ENCODE data around the gene NADK2.

The NADK2 gene

DNA sequence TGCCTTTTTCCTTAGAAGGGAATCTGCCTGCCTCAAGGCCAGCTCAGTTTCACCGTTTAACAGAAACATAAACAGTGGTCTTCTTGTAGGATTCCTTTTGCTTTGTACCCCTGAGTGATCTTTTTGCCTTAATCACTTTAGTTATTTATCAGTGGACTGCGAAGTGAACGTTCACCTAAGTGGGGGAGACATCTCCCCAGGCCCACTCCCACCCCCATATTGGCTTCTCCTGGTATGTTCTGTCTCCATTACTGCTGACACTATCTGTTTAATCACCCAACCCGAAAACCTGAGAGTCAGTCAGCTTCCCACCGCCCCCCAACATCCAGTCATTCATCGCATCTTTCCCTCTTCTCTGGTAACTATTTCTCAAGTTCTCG, 88.4 kb downstream of the NADK2 start:
- FAIRE-seq, result no peak
- no peak for DNase-seq (ENCODE audit: insufficient read length, low spot score)
- no peak for TF ChIP-seq CTCF (IDR thresholded peaks at IDR 0.05; ENCODE audit: insufficient read depth, missing control alignments)

- FAIRE-seq, result no peak
These were observed 89.1 kb downstream of the NADK2 start for GRCh38 chr5:36152324-36153297.

DNA sequence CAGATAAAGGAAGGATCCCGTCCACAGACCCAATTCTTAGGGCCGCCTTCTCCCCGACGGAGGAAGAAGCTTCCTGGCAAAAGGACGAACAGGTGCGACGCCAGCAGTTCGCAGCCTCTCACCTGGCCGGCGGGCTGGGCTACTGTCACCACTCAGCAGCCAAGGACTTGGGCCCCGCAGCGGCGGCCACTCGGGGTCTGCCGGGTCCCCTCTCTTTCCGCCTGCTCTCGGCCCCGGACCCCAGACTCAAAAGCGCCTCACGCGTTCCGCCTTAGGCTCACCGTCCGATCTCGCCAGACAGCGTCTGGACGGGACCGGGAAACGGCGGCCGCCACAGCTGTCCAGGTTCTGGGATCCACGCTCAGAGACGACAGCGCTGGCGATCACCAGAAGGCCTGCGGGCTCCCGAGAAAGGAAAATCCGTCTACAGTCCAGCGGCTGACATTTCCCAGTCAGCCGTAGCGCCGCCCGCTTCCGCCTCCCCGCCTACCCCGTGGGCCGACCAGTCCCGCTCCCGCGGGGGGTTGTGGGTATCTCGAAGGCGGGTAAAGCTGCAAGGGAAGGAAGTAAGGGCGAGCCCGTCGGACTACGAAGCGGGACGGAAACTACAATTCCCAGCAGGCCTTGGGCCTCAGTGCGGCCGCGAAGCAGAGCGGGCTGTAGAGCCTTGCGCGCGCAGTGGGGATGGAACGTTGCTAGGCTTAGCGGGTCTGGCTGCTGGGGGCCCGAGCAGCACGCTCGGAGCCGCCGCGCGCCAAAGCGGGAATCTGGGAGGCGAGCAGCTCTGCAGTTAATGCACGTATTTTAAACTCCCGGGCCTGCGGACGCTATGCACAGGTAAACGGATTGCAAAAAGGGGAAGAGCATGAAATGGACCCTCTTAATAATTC, 90.0 kb downstream of the NADK2 start, which contains the start of the genes LMBRD2 and SKP2:
LMBRD2 (minus strand) TSS at position 454 of the 890 bp plus-strand sequence. CDS start 8,538 bp downstream, outside the sequence.
SKP2 (plus strand) TSS at position 678 of the 890 bp plus-strand sequence; CDS start at position 830, 152 bp downstream.
- FAIRE-seq, result no peak
- peak; percentile 74 for DNase-seq (ENCODE audit: insufficient read length, low spot score)
- no peak for TF ChIP-seq CTCF (IDR thresholded peaks at IDR 0.05; ENCODE audit: insufficient read depth, missing control alignments)

More at GRCh38 chr5:36152324-36153297, 89.1 kb downstream of the NADK2 start:
- DNase-seq (ENCODE audit: insufficient read length, low spot score), result no peak
- TF ChIP-seq CTCF (IDR thresholded peaks at IDR 0.05; ENCODE audit: insufficient read depth, missing control alignments), result no peak

GRCh38 chr5:36150676-36151433, 90.9 kb downstream of the NADK2 start:
- FAIRE-seq (no peak), DNase-seq (ENCODE audit: insufficient read length, low spot score) (no peak)

DNA sequence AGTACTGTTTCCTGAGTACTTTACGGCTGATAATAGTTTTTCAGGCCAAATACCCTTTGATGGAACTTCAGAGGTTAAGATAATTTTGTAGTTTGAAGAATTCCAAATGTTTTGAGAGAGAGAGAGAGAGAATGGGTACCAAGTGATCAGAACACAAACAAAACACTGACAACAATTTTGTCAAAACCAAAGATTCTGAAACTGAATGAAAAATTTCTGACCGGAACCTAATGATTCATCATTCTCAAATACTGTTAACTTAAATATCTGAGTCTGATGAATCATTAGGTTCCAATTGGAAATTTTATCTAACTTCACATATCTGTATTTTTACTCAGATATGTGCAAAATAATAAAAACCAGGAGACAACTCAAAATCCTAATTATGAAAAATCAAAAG, 94.0 kb downstream of the NADK2 start:
- DNase-seq (ENCODE audit: insufficient read length, low spot score), result no peak
- no peak for TF ChIP-seq CTCF (IDR thresholded peaks at IDR 0.05; ENCODE audit: insufficient read depth, missing control alignments)
- FAIRE-seq, result no peak

More at GRCh38 chr5:36150676-36151433, 90.9 kb downstream of the NADK2 start:
- no peak for TF ChIP-seq CTCF (IDR thresholded peaks at IDR 0.05; ENCODE audit: insufficient read depth, missing control alignments)

- TF ChIP-seq CTCF (IDR thresholded peaks at IDR 0.05; ENCODE audit: insufficient read depth, missing control alignments), result no peak
- no peak for FAIRE-seq
- DNase-seq (ENCODE audit: insufficient read length, low spot score), result no peak
These were observed 95.3 kb downstream of the NADK2 start for GRCh38 chr5:36146390-36146789.

All from D721Med (cell line).